GM12878 (cell line): ENCODE results near the gene PFKFB1.

ENCODE experiments used
- CBFB ChIP-seq: IDR thresholded peaks from 2 replicates; pipeline ENCODE4 v1.6.1; 2016; ENCODE audit warnings: antibody characterized with exemption, low read depth
- EZH2 ChIP-seq: IDR thresholded peaks from 2 replicates; pipeline ENCODE4 v1.6.1; 2012; ENCODE audit warnings: low read depth, mild to moderate bottlenecking, control low read depth, inconsistent platforms, low read length, borderline replicate concordance; ENCODE audit not compliant: control insufficient read depth
- RAD21 ChIP-seq: IDR thresholded peaks from 2 replicates; pipeline ENCODE4 v1.6.1; 2011; ENCODE audit warnings: mild to moderate bottlenecking, low read depth, low read length, moderate library complexity; ENCODE audit not compliant: insufficient read depth
- SRF ChIP-seq, 2 experiments: IDR thresholded peaks; 2 replicates each; pipeline ENCODE4 v1.6.1; 2011; ENCODE audit warnings: low read depth in 2 of 2, low read length in 2 of 2, mild to moderate bottlenecking in 1 of 2, moderate library complexity in 1 of 2
- TAF1 ChIP-seq: IDR thresholded peaks from 2 replicates; pipeline ENCODE4 v1.6.1; 2011; ENCODE audit warnings: mild to moderate bottlenecking, low read depth, low read length, borderline replicate concordance
- YBX1 ChIP-seq: fragments of 450-650 bp; IDR thresholded peaks from 2 replicates; pipeline ENCODE4 v1.6.1; 2016; ENCODE audit warnings: antibody characterized with exemption
- TF ChIP-seq, protein P1 (sequence below), 3 experiments: IDR thresholded peaks in 2 of 3; conservative IDR thresholded peaks in 1 of 3; 2 replicates each; pipeline ENCODE4 v1.5.1; 2011; ENCODE audit warnings: low read depth in 3 of 3, low read length in 3 of 3, mild to moderate bottlenecking in 3 of 3, control low read depth in 2 of 3, moderate library complexity in 2 of 3, inconsistent platforms in 1 of 3, mixed read lengths in 1 of 3; ENCODE audit not compliant: control insufficient read depth in 2 of 3, insufficient read depth in 1 of 3; ENCODE audit errors: extremely low read depth in 1 of 3

GRCh38 chrX:54909941-54910340, 84.0 kb downstream of the PFKFB1 start:
- TF ChIP-seq, protein P1, sequence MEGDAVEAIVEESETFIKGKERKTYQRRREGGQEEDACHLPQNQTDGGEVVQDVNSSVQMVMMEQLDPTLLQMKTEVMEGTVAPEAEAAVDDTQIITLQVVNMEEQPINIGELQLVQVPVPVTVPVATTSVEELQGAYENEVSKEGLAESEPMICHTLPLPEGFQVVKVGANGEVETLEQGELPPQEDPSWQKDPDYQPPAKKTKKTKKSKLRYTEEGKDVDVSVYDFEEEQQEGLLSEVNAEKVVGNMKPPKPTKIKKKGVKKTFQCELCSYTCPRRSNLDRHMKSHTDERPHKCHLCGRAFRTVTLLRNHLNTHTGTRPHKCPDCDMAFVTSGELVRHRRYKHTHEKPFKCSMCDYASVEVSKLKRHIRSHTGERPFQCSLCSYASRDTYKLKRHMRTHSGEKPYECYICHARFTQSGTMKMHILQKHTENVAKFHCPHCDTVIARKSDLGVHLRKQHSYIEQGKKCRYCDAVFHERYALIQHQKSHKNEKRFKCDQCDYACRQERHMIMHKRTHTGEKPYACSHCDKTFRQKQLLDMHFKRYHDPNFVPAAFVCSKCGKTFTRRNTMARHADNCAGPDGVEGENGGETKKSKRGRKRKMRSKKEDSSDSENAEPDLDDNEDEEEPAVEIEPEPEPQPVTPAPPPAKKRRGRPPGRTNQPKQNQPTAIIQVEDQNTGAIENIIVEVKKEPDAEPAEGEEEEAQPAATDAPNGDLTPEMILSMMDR (IDR thresholded peaks at IDR 0.05 in 2 of 3, conservative IDR thresholded peaks at IDR 0.05 in 1 of 3; ENCODE audit: control insufficient read depth in 2 of 3, extremely low read depth in 1 of 3, insufficient read depth in 1 of 3, low read depth in 3 of 3, low read length in 3 of 3), result no peak
- TF ChIP-seq SRF (IDR thresholded peaks at IDR 0.05; ENCODE audit: low read depth in 2 of 2, low read length in 2 of 2) (no peak), TAF1 (no peak), EZH2 (no peak), YBX1 (no peak), RAD21 (no peak), CBFB (no peak)
